ENCODE results near the gene PUS10. TPM values are rescaled to one million over a fixed set of nuclear protein-coding genes. Genes with fewer than 3 reads are reported as not detected.
"Not testable (repeated sequence)": the region's sequence is repeated elsewhere in the genome, so short reads cannot be mapped to it uniquely, and the experiment has no call there.

PUS10 gene
- total and polyA plus RNA-seq, 2 of the 13 experiments (the other 11 are each of a cell fraction or from before 2014, with no cell fraction given) = 41.4 to 44.3 TPM

DNA sequence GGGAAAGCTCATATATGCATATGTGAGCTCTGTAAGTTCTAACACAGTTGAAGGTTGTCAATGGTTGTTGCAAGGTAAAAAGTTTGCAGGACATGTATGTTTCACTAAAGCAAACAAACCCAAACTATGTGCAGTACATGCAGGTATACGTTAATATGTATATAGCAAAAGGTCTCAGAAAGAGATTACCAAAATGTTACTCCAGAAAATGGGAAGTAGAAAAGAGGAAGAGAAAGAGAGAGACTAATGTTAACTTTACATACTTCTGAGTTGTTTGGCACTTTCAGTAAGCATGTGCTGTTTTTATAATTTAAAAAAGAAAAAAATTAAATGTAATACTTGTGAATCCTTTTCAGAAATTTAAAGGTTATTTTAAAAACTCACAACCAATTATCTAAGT is 33.3 kb downstream of the PUS10 start:
- POLR2A ChIA-PET = no interaction called here
- CTCF ChIA-PET (ENCODE audit: low intra/inter-chr PET ratio, low total read pairs) = no interaction called here
- WGBS (ENCODE audit: low lambda C conversion rate) = 94% methylated on average over 1 of the region's 1 CpG

DNA sequence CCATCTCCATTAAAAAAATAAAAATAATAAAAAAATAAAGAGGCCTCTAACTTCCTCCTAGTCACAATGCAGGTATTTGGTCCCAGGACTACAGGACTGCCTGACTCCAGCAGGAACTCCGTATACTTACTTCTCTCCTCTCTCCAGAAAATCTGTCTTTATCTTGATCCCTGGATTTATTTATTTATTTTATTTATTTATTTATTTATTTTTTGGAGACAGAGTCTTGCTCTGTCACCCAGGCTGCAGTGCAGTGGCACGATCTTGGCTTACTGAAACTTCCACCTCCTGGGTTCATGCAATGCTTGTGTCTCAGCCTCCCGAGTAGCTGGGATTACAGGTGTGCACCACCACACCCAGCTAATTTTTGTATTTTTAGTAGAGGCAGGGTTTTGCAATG is 36.0 kb downstream of the PUS10 start:
- H3K27me3 ChIP-seq (ENCODE audit: control insufficient read depth in 1 of 2, insufficient read depth in 2 of 2, low read length in 2 of 2); H3K4me1 ChIP-seq (ENCODE audit: insufficient read depth, low read length); H3K9ac ChIP-seq (ENCODE audit: insufficient read depth, low read depth, low read length); ATAC-seq; BruUV-seq (replicated peaks); H3K4me3 ChIP-seq (replicated peaks in 1 of 3; ENCODE audit: insufficient read depth in 1 of 3, low read depth in 2 of 3, low read length in 3 of 3); CTCF ChIA-PET (ENCODE audit: low intra/inter-chr PET ratio, low total read pairs); H4K20me1 ChIP-seq (ENCODE audit: insufficient read depth, low read length); H2AFZ ChIP-seq (ENCODE audit: low read length); intact Hi-C loops (cut with micrococcal nuclease; ENCODE audit: unreplicated experiment); H3K9me3 ChIP-seq (ENCODE audit: low read length); DNase-seq (ENCODE audit: low spot score); H3K27ac ChIP-seq (ENCODE audit: extremely low read length, insufficient read depth, low read length); FAIRE-seq; H3K79me2 ChIP-seq (ENCODE audit: insufficient read depth, low read length); H3K4me2 ChIP-seq (ENCODE audit: low read depth, low read length); POLR2A ChIA-PET; in situ Hi-C loops (cut with HindIII; ENCODE audit: extremely low pct_ligation_motif_present, low pct_unique_long_range_greater_than_20kb): not testable (repeated sequence)
- H3K36me3 ChIP-seq (replicated peaks in 1 of 2; ENCODE audit: control insufficient read depth in 1 of 2, insufficient read depth in 2 of 2, low read length in 2 of 2) = peaks cover 13 to 42% of the 10 kb centered on the region in 2 experiments
- WGBS (ENCODE audit: low lambda C conversion rate) = 97% methylated on average over 3 of the region's 3 CpGs

More for the DNA sequence above, 33.3 kb downstream of the PUS10 start:
- H3K4me1 ChIP-seq (ENCODE audit: insufficient read depth, low read length) = no peaks in the 10 kb centered on the region
- no TSS peak for BruUV-seq (replicated peaks)
- peaks cover 3% of the 10 kb centered on the region for H3K79me2 ChIP-seq (ENCODE audit: insufficient read depth, low read length)
- no peak overlapping the region for H3K9ac ChIP-seq (ENCODE audit: insufficient read depth, low read depth, low read length)
- no peaks in the 10 kb centered on the region for H4K20me1 ChIP-seq (ENCODE audit: insufficient read depth, low read length)
- no peak overlapping the region for H2AFZ ChIP-seq (ENCODE audit: low read length)
- peaks cover 9 to 36% of the 10 kb centered on the region in 2 experiments for H3K36me3 ChIP-seq (replicated peaks in 1 of 2; ENCODE audit: control insufficient read depth in 1 of 2, insufficient read depth in 2 of 2, low read length in 2 of 2)
- in situ Hi-C loops (cut with HindIII; ENCODE audit: extremely low pct_ligation_motif_present, low pct_unique_long_range_greater_than_20kb) (no loop called here), intact Hi-C loops (cut with micrococcal nuclease; ENCODE audit: unreplicated experiment) (no loop called here)
- H3K4me3 ChIP-seq (replicated peaks in 1 of 3; ENCODE audit: insufficient read depth in 1 of 3, low read depth in 2 of 3, low read length in 3 of 3) = no peak overlapping the region
- H3K4me2 ChIP-seq (ENCODE audit: low read depth, low read length) = no peak overlapping the region
- H3K27me3 ChIP-seq (ENCODE audit: control insufficient read depth in 1 of 2, insufficient read depth in 2 of 2, low read length in 2 of 2) = no peaks in the 10 kb centered on the region
- no peak for ATAC-seq
- no peaks in the 10 kb centered on the region for H3K9me3 ChIP-seq (ENCODE audit: low read length)
- FAIRE-seq = no peak
- no peak for DNase-seq (ENCODE audit: low spot score)
- TF ChIP-seq FOSL2 (CRISPR knock-in tag; IDR thresholded peaks at IDR 0.05) (no peak), HNRNPUL1 (IDR thresholded peaks at IDR 0.05; ENCODE audit: low read depth, low read length) (no peak), ZBTB1 (CRISPR knock-in tag; IDR thresholded peaks at IDR 0.05; ENCODE audit: borderline replicate concordance) (no peak)
- TF ChIP-seq, protein P1, sequence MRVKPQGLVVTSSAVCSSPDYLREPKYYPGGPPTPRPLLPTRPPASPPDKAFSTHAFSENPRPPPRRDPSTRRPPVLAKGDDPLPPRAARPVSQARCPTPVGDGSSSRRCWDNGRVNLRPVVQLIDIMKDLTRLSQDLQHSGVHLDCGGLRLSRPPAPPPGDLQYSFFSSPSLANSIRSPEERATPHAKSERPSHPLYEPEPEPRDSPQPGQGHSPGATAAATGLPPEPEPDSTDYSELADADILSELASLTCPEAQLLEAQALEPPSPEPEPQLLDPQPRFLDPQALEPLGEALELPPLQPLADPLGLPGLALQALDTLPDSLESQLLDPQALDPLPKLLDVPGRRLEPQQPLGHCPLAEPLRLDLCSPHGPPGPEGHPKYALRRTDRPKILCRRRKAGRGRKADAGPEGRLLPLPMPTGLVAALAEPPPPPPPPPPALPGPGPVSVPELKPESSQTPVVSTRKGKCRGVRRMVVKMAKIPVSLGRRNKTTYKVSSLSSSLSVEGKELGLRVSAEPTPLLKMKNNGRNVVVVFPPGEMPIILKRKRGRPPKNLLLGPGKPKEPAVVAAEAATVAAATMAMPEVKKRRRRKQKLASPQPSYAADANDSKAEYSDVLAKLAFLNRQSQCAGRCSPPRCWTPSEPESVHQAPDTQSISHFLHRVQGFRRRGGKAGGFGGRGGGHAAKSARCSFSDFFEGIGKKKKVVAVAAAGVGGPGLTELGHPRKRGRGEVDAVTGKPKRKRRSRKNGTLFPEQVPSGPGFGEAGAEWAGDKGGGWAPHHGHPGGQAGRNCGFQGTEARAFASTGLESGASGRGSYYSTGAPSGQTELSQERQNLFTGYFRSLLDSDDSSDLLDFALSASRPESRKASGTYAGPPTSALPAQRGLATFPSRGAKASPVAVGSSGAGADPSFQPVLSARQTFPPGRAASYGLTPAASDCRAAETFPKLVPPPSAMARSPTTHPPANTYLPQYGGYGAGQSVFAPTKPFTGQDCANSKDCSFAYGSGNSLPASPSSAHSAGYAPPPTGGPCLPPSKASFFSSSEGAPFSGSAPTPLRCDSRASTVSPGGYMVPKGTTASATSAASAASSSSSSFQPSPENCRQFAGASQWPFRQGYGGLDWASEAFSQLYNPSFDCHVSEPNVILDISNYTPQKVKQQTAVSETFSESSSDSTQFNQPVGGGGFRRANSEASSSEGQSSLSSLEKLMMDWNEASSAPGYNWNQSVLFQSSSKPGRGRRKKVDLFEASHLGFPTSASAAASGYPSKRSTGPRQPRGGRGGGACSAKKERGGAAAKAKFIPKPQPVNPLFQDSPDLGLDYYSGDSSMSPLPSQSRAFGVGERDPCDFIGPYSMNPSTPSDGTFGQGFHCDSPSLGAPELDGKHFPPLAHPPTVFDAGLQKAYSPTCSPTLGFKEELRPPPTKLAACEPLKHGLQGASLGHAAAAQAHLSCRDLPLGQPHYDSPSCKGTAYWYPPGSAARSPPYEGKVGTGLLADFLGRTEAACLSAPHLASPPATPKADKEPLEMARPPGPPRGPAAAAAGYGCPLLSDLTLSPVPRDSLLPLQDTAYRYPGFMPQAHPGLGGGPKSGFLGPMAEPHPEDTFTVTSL (CRISPR knock-in tag; IDR thresholded peaks at IDR 0.05; ENCODE audit: borderline replicate concordance) = no peak
- H3K27ac ChIP-seq (ENCODE audit: extremely low read length, insufficient read depth, low read length) = no peak overlapping the region

Measured in HepG2 (cell line).